Measurements from ENCODE around the gene MFN2.

MFN2 gene

GRCh38 chr1:11979851-11980675, at the start of gene MFN2 (continued):
- TF ChIP-seq PRDM6 (tag by site-specific recombination; IDR thresholded peaks at IDR 0.05), result no peak
- TF ChIP-seq ZBTB10 (tag by site-specific recombination; IDR thresholded peaks at IDR 0.05), result peak; percentile 78; the same call in 1 of the 2 replicates
- no peak for TF ChIP-seq ZNF48 (tag by site-specific recombination; IDR thresholded peaks at IDR 0.05)
- TF ChIP-seq ZNF148 (tag by site-specific recombination; IDR thresholded peaks at IDR 0.05; ENCODE audit: borderline replicate concordance), result no peak
- peak; percentile 65 for TF ChIP-seq ZNF391 (tag by site-specific recombination; IDR thresholded peaks at IDR 0.05; ENCODE audit: borderline replicate concordance, low read depth)
- peak; percentile 93 for TF ChIP-seq KLF10 (tag by site-specific recombination; IDR thresholded peaks at IDR 0.05)
- no peak for TF ChIP-seq ZNF138 (tag by site-specific recombination; IDR thresholded peaks at IDR 0.05; ENCODE audit: borderline replicate concordance)
- peak; percentile 96 for TF ChIP-seq ZBTB26 (tag by site-specific recombination; optimal IDR thresholded peaks at IDR 0.05)
- TF ChIP-seq ZNF792 (tag by site-specific recombination; IDR thresholded peaks at IDR 0.05), result no peak
- no peak for TF ChIP-seq ZNF16 (tag by site-specific recombination; IDR thresholded peaks at IDR 0.05; ENCODE audit: low read depth)
- no peak for TF ChIP-seq ZNF169 (tag by site-specific recombination; IDR thresholded peaks at IDR 0.05)
- no peak for TF ChIP-seq ZNF514 (tag by site-specific recombination; IDR thresholded peaks at IDR 0.05)
- TF ChIP-seq KLF8 (tag by site-specific recombination; IDR thresholded peaks at IDR 0.05), result peak; percentile 92
- no peak for TF ChIP-seq ZNF585B (tag by site-specific recombination; IDR thresholded peaks at IDR 0.05)
- no peak for TF ChIP-seq ZNF404 (tag by site-specific recombination; IDR thresholded peaks at IDR 0.05)
- TF ChIP-seq WT1 (tag by site-specific recombination; IDR thresholded peaks at IDR 0.05), result peak; percentile 17; the same call in 1 of the 2 replicates
- no peak for TF ChIP-seq ZNF777 (tag by site-specific recombination; IDR thresholded peaks at IDR 0.05; ENCODE audit: borderline replicate concordance)
- TF ChIP-seq KLF9 (tag by site-specific recombination; IDR thresholded peaks at IDR 0.05; ENCODE audit: low read depth), result peak; percentile 87
- TF ChIP-seq YY2 (tag by site-specific recombination; IDR thresholded peaks at IDR 0.05), result peak; percentile 97
- TF ChIP-seq ZNF701 (tag by site-specific recombination; IDR thresholded peaks at IDR 0.05), result no peak
- TF ChIP-seq ZNF174 (tag by site-specific recombination; IDR thresholded peaks at IDR 0.05), result no peak
- TF ChIP-seq ZNF555 (tag by site-specific recombination; conservative IDR thresholded peaks at IDR 0.05), result no peak
- TF ChIP-seq GLIS2 (tag by site-specific recombination; IDR thresholded peaks at IDR 0.05), result peak; percentile 87
- TF ChIP-seq ZNF324 (tag by site-specific recombination; IDR thresholded peaks at IDR 0.05), result peak; percentile 89; the same call in 1 of the 2 replicates
- no peak for TF ChIP-seq ZNF664 (tag by site-specific recombination; IDR thresholded peaks at IDR 0.05)
- TF ChIP-seq GFI1B (tag by site-specific recombination; IDR thresholded peaks at IDR 0.05), result peak; percentile 63; the same call in 1 of the 2 replicates
- TF ChIP-seq HIC1 (tag by site-specific recombination; IDR thresholded peaks at IDR 0.05), result peak; percentile 71
- TF ChIP-seq GLI2 (tag by site-specific recombination; IDR thresholded peaks at IDR 0.05; ENCODE audit: borderline replicate concordance, low read depth), result no peak
